CD4-positive, alpha-beta T cell (primary cell): ENCODE measurements around the gene INPP5B. TPM values are rescaled to one million over a fixed set of nuclear protein-coding genes. Genes with fewer than 3 reads are reported as not detected.

Experiments
- ATAC-seq: fragments of 200-7000 bp; cut with Tn5 transposase; one replicate; pipeline ENCODE4 v1.10.0; 2022; ENCODE audit warnings: mild to moderate bottlenecking; ENCODE audit not compliant: poor library complexity
- CTCF ChIA-PET: fragments of 350-600 bp; sonication (Branson Sonifier 250); formaldehyde crosslinking; loops from one replicate; lab custom pipeline; 2021; ENCODE audit warnings: antibody characterized with exemption, inconsistent platforms; lab: Charles Lee
- POLR2A ChIA-PET: fragments of 350-600 bp; sonication (Branson Sonifier 250); formaldehyde crosslinking; loops from one replicate; lab custom pipeline; 2021; ENCODE audit warnings: antibody characterized with exemption, inconsistent platforms; lab: Charles Lee
- DNase-seq, 14 experiments: peaks; one replicate each; pipeline ENCODE4 v3.0.0-alpha.2; 2013 to 2020; ENCODE audit warnings: mixed read lengths in 2 of 14
- H3K27ac ChIP-seq, 2 donors: one replicate each; pipeline versions ENCODE4 v1.5.1 to v1.7.0; 2013; ENCODE audit warnings: low read length in 2 of 2, low read depth in 1 of 2, mild to moderate bottlenecking in 1 of 2
- H3K27me3 ChIP-seq, 2 experiments: 1 replicate in 1 of 2; 2 replicates in 1 of 2; pipeline versions ENCODE4 v1.6.1 to v1.7.0; 2013; ENCODE audit warnings: low read length in 2 of 2, control low read depth in 1 of 2, mild to moderate bottlenecking in 1 of 2, moderate library complexity in 1 of 2; ENCODE audit not compliant: insufficient read depth in 2 of 2, control insufficient read depth in 1 of 2
- H3K36me3 ChIP-seq: one replicate; pipeline ENCODE4 v1.6.1; 2013; ENCODE audit warnings: low read length, control low read depth; ENCODE audit not compliant: insufficient read depth
- H3K4me1 ChIP-seq: one replicate; pipeline ENCODE4 v1.6.1; 2013; ENCODE audit warnings: low read length, control low read depth; ENCODE audit not compliant: insufficient read depth
- H3K4me3 ChIP-seq: one replicate; pipeline ENCODE4 v1.5.1; 2013; ENCODE audit warnings: mild to moderate bottlenecking, low read length, moderate library complexity
- H3K9me3 ChIP-seq, 2 experiments: 1 replicate in 1 of 2; 2 replicates in 1 of 2; pipeline versions ENCODE4 v1.6.1 to v1.7.0; 2013; ENCODE audit warnings: low read length in 2 of 2, mild to moderate bottlenecking in 2 of 2, control low read depth in 1 of 2, moderate library complexity in 1 of 2; ENCODE audit not compliant: control insufficient read depth in 1 of 2, insufficient read depth in 1 of 2
- H3K27ac Mint-ChIP-seq: one replicate; pipeline ENCODE4 v1.8.0; 2020; ENCODE audit warnings: mixed read lengths
- H3K27me3 Mint-ChIP-seq: one replicate; pipeline ENCODE4 v1.8.0; 2021; ENCODE audit warnings: mixed read lengths
- H3K36me3 Mint-ChIP-seq: one replicate; pipeline ENCODE4 v1.8.0; 2021; ENCODE audit warnings: low read depth, mixed read lengths
- H3K4me1 Mint-ChIP-seq: one replicate; pipeline ENCODE4 v1.8.0; 2021; ENCODE audit warnings: low read depth, mixed read lengths
- H3K4me3 Mint-ChIP-seq: one replicate; pipeline ENCODE4 v1.8.0; 2020; ENCODE audit warnings: mild to moderate bottlenecking, mixed read lengths
- H3K9me3 Mint-ChIP-seq: one replicate; pipeline ENCODE4 v1.8.0; 2020; ENCODE audit warnings: mixed read lengths
- CTCF ChIP-seq: fragments of 200-600 bp; IDR thresholded peaks from one replicate; pipeline ENCODE4 v1.8.0; 2022; ENCODE audit warnings: antibody characterized with exemption, mild to moderate bottlenecking
- intact Hi-C, 2 experiments: fragments of 100-400 bp; cut with DNase I in 1 of 2; cut with micrococcal nuclease in 1 of 2; formaldehyde crosslinking; loops; one replicate each; pipeline versions ENCODE4 v1.15.1 to v1.9.0; 2023 to 2025; cut with DNase I, micrococcal nuclease
- total RNA-seq, 174 experiments: library from RNA in 2 of 174; stranded (reverse) in 2 of 174; gene quantifications; one replicate each; pipeline ENCODE4 v1.2.3 and lab custom pipeline; 2021 to 2026

Gene INPP5B
- total RNA-seq, 2 experiments from 2014 or later = 11.7 to 12.7 TPM

DNA sequence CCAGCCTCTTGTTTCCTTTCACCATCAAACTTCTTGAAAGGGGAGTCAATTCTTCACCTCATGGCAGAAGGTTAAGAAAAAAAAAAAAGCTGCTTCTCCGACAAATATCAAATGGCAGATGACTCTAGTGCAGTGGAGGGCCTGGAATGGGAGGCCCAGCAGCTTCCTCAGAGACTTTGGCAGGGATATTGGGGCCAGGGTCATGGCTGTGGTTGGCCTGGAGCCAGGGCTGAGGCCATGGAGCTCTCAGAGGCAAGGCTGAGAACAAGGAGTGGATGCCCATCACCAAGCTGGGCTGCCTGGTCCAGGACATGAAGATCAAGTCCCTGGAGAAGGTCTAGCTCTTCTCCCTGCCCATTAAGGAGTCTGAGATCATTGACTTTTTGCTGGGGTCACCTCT is 106.1 kb downstream of the INPP5B start:
- peaks cover 79% of the 10 kb centered on the region for H3K36me3 Mint-ChIP-seq
- H3K4me3 Mint-ChIP-seq = no peak overlapping the region
- H3K4me1 Mint-ChIP-seq = peaks cover 25% of the 10 kb centered on the region
- no peak overlapping the region for H3K27ac Mint-ChIP-seq
- Histone ChIP-seq H3K36me3 (peaks cover 54% of the 10 kb centered on the region), H3K9me3 (no peaks in the 10 kb centered on the region), H3K27me3 (no peaks in the 10 kb centered on the region), H3K27ac (no peak overlapping the region), H3K4me3 (no peak overlapping the region), H3K4me1 (no peaks in the 10 kb centered on the region)
- TF ChIP-seq CTCF = no peak
- H3K27me3 Mint-ChIP-seq = no peaks in the 10 kb centered on the region
- ChIA-PET CTCF (no interaction called here), POLR2A (no interaction called here)
- H3K9me3 Mint-ChIP-seq = no peaks in the 10 kb centered on the region
- ATAC-seq = no peak
- intact Hi-C loops = no loop called here
- no peak for DNase-seq

- Mint-ChIP-seq H3K4me3 (no peak overlapping the region), H3K36me3 (peaks cover 79% of the 10 kb centered on the region), H3K27me3 (no peaks in the 10 kb centered on the region), H3K27ac (no peak overlapping the region), H3K9me3 (no peaks in the 10 kb centered on the region), H3K4me1 (peaks cover 15% of the 10 kb centered on the region)
- intact Hi-C loops = no loop called here
- no peaks in the 10 kb centered on the region for H3K9me3 ChIP-seq
- no peak overlapping the region for H3K27ac ChIP-seq
- DNase-seq (no peak), ATAC-seq (no peak)
- H3K36me3 ChIP-seq = peaks cover 64% of the 10 kb centered on the region
- H3K27me3 ChIP-seq = no peaks in the 10 kb centered on the region
- ChIA-PET POLR2A (no interaction called here), CTCF (no interaction called here)
- no peaks in the 10 kb centered on the region for H3K4me1 ChIP-seq
- no peak for TF ChIP-seq CTCF
- no peak overlapping the region for H3K4me3 ChIP-seq
These were observed 107.2 kb downstream of the INPP5B start for GRCh38 chr1:37839676-37840075.

DNA sequence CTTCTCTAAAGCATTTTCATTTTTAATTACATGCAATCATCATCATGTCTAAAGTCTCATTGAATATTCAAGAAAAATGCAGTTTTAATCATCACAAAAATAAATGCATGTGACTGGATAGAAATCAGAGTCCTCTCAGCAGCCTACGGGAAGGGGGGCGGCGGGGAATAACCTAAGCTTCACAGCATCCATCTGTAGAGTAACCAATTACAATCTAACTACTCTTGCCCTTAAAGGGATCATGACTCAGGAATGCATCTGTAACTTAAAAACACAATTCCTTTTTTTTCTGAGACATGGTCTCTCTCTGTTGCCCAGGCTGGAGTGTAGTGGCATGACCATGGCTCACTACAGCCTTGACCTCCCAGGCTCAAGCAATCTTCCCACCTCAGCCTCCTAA is 110.1 kb downstream of the INPP5B start:
- Mint-ChIP-seq H3K4me3 (no peak overlapping the region), H3K9me3 (no peaks in the 10 kb centered on the region), H3K4me1 (no peaks in the 10 kb centered on the region), H3K27ac (no peak overlapping the region), H3K36me3 (peaks cover 80% of the 10 kb centered on the region), H3K27me3 (no peaks in the 10 kb centered on the region)
- H3K4me1 ChIP-seq = no peaks in the 10 kb centered on the region
- TF ChIP-seq CTCF = no peak
- H3K36me3 ChIP-seq = peaks cover 88% of the 10 kb centered on the region
- H3K27me3 ChIP-seq = no peaks in the 10 kb centered on the region
- intact Hi-C loops = no loop called here
- no peak overlapping the region for H3K4me3 ChIP-seq
- POLR2A ChIA-PET = no interaction called here
- CTCF ChIA-PET = no interaction called here
- no peaks in the 10 kb centered on the region for H3K9me3 ChIP-seq
- H3K27ac ChIP-seq = no peak overlapping the region
- ATAC-seq (no peak), DNase-seq (no peak)
